SIG-M5 (cell line): Measurements from ENCODE around the gene PLXNA4.

Source experiments
- DNase-seq: peaks from one replicate; lab custom pipeline; 2025; lab: John Stamatoyannopoulos, UW

PLXNA4 gene

GRCh38 chr7:132564849-132565248, 11.4 kb downstream of the PLXNA4 start:
- DNase-seq, result no peak

GRCh38 chr7:132564090-132564489, 12.2 kb downstream of the PLXNA4 start:
- no peak for DNase-seq

DNA sequence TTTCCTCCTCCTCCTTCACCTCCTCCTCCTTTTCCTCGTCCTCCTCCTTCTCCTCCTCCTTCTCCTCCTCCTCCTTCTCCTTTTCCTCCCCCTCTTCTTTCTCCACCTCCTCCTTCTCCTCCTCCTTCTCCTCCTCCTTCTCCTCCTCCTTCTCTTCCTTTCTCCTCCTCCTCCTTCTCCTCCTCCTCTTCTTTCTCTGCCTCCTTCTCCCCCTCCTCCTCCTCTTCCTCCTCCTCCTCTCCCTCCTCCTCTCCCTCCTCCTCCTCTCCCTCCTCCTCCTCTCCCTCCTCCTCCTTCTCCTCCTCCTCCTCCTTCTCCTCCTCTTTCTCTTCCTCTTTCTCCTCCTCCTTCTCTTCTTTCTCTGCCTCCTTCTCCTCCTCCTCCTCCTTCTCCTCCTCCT, 13.6 kb downstream of the PLXNA4 start:
- DNase-seq, result no peak

DNA sequence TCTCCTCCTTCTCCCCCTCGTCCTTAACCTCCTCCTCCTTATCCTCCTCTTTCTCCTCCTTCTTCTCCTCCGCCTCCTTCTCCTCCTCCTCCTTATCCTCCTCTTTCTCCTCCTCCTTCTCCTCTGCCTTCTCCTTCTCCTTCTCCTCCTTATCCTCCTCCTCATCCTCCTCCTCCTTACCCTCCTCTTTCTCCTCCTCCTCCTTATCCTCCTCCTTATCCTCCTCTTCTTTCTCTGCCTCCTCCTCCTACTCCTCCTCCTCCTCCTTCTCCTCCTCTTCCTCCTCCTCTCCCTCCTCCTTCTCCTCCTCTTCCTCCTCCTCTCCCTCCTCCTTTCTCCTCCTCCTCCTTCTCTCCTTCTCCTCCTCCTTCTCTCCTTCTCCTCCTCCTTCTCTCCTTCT, 14.5 kb downstream of the PLXNA4 start:
- DNase-seq, result no peak

- no peak for DNase-seq
These were observed 15.3 kb downstream of the PLXNA4 start for GRCh38 chr7:132560825-132561529.

DNA sequence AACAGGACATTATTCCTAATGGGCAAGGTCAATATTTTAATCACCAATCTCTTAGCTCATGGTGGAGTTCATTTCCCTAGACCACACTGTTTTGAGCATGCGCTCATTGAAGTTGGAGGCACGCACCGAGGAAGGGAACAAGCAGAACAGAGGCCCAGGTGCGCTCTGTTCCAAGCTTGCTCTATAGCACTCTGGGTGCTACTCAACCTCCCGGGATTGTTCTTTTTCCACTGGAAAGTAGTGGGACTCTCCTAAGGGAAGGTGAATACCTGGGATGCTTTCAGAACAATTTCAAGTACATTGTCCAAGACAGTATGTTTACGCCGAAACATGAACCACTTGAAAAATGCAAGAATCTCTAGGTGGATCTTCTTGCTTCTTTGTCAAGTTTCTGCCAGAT, 16.2 kb downstream of the PLXNA4 start:
- no peak for DNase-seq

GRCh38 chr7:132558815-132559214, 17.5 kb downstream of the PLXNA4 start:
- DNase-seq, result no peak

DNA sequence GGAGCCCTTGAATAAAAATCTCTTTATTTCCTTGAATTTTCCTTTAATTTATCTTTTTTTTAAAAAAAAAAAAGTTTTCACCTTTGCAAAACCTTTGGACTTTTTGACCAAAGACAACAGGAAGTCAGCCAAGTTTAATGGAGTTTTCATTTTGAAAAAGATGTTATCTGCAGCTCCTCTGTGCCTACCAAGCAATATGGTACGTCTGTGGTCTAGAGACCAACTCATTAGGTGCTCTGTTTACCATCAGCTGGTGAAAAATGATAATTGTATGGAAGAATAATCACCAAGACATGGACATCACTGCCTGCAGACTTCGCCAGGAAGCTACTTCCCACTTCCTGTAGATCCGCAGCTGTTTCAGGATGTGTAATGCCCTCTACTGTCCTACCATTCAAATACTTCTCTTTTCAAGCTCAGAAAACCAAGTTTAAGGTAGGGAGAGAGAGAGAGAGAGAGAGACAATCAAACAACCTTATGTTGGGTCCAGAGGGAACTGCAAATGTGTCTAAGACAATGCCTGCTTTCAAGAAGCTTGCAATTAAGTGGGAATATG, 18.7 kb downstream of the PLXNA4 start:
- DNase-seq, result no peak

GRCh38 chr7:132554446-132554845, 21.8 kb downstream of the PLXNA4 start:
- no peak for DNase-seq

GRCh38 chr7:132553031-132553430, 23.2 kb downstream of the PLXNA4 start:
- DNase-seq, result no peak

- DNase-seq, result no peak
These were observed 24.4 kb downstream of the PLXNA4 start for GRCh38 chr7:132551886-132552285.

GRCh38 chr7:132551439-132551838, 24.8 kb downstream of the PLXNA4 start:
- DNase-seq, result no peak

GRCh38 chr7:132548489-132549078, 27.7 kb downstream of the PLXNA4 start:
- no peak for DNase-seq

DNA sequence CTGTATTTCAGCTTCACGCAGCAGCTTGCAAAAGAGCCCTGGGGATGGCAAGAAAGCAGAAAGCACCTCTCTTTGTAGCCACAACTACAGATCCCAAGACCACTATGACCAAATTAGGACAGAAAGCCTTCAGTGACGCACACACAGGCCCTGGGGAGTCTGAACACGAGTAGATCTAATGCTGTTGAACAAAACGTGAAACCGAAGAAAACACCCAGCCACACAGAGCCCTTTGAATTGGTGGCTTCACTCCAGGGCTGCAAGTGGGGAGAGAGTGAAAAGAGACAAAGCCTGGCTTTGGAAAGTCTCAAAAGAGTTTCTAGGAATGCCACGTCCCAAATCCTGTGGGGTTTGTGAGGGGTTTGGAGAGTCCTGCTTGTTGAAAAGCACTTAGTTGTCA, 28.4 kb downstream of the PLXNA4 start:
- no peak for DNase-seq

DNA sequence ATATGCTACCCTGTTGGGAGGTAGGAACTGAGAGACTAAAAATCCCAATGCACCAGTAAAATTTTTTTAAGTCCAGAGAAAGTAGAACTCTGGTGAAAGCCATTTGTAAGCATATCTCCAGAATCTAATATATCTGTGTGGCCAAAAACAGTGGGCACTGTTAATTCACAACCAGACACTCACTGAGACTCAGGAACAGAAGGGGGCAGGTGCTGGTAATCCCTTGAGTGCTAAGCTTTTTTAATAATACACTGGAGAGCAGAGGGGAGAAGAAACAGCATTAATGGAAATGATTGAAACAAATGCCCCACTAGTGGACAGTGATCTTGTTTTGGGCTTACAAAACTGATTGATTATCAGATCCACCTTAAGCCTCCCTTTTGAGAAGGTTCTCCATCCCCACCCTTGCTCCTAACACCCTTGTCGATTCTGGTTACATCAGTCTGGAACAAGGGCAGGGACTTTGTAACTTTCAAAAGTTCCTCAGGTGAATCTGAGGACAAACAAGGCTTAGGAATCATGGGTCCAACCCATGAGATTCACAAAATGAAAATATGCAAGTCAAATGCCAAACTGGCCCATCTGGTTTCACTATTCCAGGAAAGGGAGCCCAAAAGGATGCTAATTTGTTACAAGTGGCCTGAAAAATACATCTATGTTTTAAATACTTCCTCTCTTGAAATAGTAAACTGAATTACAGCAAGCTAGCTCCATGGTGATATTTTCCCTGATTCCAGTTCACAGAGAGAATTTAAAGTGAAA, 29.7 kb downstream of the PLXNA4 start:
- no peak for DNase-seq

DNA sequence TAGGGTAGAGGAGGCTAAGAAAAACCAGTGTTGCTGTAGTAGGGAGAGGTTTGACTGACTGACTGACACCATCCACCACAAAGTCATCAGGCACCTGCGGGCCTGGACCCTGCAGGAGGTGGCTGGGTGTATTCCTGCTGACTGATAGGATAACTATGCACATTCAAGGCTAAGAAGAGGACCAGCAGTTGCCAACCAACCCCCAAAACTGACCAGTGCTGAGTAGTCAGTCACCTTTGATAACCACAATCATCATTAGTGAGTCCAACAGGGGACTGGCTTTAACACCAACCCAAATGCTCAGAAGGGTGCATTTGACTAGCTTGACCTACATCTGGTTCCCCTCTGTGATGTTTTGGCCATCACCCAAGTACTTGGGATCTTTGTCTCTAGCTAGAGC, 30.5 kb downstream of the PLXNA4 start:
- no peak for DNase-seq

- DNase-seq, result no peak
These were observed 31.3 kb downstream of the PLXNA4 start for GRCh38 chr7:132544999-132545398.

- DNase-seq, result no peak
These were observed 32.2 kb downstream of the PLXNA4 start for GRCh38 chr7:132544025-132544424.

DNA sequence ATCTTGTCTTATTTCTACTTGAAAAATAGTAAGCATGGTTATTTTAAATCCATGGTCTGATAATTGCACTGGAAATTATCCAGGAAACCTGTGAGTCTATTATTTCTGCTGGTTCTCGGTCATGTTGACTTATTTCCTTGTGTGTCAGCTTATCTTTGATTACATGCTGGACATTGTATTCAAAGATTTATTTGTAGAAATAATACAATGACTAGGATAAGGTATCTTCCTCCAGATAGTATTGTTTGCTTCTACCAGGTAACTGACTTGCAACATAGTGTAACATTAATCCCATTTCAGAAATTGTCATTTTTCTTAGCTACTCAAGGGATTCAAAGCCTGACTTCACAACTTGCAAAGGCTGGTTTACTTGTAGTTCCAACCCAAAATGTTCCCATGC, 33.4 kb downstream of the PLXNA4 start:
- DNase-seq, result no peak

DNA sequence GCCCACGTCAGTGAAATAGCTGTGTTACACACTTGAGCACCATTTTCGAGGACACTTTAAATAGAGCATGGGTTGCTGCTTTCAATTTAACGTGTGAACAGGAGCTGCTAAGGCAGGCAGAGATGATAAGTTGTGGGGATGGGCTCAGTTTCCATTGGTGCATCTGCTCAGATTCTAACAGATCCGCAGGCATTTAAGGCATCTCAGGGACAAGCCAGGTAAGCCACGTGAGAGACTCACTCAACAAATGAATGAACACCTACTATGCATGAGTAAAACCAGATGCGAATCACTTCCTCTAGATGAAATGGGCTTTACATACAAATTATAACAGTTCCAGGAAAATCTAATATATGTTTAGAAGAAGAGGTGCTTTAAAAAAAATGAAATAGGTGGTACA, 34.6 kb downstream of the PLXNA4 start:
- DNase-seq, result no peak

GRCh38 chr7:132537456-132538145, 38.7 kb downstream of the PLXNA4 start:
- no peak for DNase-seq

GRCh38 chr7:132536654-132537395, 39.4 kb downstream of the PLXNA4 start:
- no peak for DNase-seq
